ENCODE results near the gene LCE1D. TPM values are rescaled to one million over a fixed set of nuclear protein-coding genes. Genes with fewer than 3 reads are reported as not detected.

The LCE1D gene
- total RNA-seq, 1 donor from 2014 or later: not detected

DNA sequence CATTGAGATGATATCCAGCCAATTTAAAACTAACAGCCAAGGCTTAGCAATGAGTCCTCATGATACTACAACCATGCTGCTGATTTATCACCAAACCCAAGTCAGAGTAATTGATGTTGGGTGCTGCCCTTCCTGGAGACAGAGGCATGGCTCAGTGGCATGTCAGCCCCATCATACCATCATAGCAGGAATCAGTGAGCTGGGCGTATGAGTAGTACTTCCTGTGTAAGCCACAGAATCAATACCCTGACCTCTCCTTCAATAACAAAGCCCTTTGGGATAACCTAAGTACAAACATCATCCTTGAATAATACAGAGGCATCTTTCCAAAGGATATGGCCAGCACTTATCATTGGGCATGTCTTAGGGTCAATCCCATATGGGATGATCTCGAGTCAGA, 13.4 kb upstream of the LCE1D start:
- no peaks in the 10 kb centered on the region for H3K27me3 Mint-ChIP-seq (ENCODE audit: unreplicated experiment)
- DNase-seq (ENCODE audit: extremely low spot score, unreplicated experiment): no peak

DNA sequence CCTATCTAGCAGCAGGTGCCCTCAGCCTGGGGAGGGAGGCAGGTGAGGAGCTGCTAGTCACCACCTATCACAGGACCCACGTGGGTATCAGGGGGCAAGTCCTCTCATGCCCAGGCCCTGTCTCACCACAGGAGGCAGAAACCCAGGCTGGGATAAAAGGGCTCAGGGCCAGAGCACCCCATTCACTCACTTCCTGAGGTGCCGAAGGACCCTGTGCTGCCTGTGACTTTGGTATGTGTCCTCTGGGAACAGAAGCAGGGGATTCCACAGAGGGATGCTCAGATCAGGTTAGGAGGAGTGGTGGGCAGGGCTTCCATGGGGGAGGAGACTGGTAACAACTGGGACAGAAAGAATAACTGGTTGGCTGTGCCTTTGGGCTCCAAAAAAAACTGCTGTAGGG, 10.4 kb upstream of the LCE1D start, which contains the start of gene LCE1E:
Gene LCE1E (plus strand): TSS at position 181 of the 400 bp plus-strand sequence. CDS start 1,043 bp downstream, outside the sequence.
- Mint-ChIP-seq H3K36me3 (ENCODE audit: unreplicated experiment) (no peaks in the 10 kb centered on the region), H3K4me3 (ENCODE audit: unreplicated experiment) (no peak within 1 kb of the TSS), H3K27ac (ENCODE audit: unreplicated experiment) (no peak within 1 kb of the TSS), H3K4me1 (ENCODE audit: unreplicated experiment) (no peaks in the 10 kb centered on the region), H3K9me3 (ENCODE audit: unreplicated experiment) (no peaks in the 10 kb centered on the region), H3K27me3 (ENCODE audit: unreplicated experiment) (no peaks in the 10 kb centered on the region)
- TF ChIP-seq, protein P1, sequence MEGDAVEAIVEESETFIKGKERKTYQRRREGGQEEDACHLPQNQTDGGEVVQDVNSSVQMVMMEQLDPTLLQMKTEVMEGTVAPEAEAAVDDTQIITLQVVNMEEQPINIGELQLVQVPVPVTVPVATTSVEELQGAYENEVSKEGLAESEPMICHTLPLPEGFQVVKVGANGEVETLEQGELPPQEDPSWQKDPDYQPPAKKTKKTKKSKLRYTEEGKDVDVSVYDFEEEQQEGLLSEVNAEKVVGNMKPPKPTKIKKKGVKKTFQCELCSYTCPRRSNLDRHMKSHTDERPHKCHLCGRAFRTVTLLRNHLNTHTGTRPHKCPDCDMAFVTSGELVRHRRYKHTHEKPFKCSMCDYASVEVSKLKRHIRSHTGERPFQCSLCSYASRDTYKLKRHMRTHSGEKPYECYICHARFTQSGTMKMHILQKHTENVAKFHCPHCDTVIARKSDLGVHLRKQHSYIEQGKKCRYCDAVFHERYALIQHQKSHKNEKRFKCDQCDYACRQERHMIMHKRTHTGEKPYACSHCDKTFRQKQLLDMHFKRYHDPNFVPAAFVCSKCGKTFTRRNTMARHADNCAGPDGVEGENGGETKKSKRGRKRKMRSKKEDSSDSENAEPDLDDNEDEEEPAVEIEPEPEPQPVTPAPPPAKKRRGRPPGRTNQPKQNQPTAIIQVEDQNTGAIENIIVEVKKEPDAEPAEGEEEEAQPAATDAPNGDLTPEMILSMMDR (IDR thresholded peaks at IDR 0.05): no peak
- DNase-seq (ENCODE audit: extremely low spot score, unreplicated experiment): no peak

More for the DNA sequence above, 13.4 kb upstream of the LCE1D start:
- H3K9me3 Mint-ChIP-seq (ENCODE audit: unreplicated experiment): no peaks in the 10 kb centered on the region
- no peaks in the 10 kb centered on the region for H3K4me1 Mint-ChIP-seq (ENCODE audit: unreplicated experiment)
- H3K27ac Mint-ChIP-seq (ENCODE audit: unreplicated experiment): no peak overlapping the region
- H3K4me3 Mint-ChIP-seq (ENCODE audit: unreplicated experiment): no peak overlapping the region
- no peaks in the 10 kb centered on the region for H3K36me3 Mint-ChIP-seq (ENCODE audit: unreplicated experiment)
- TF ChIP-seq, protein P1 (IDR thresholded peaks at IDR 0.05): no peak

DNA sequence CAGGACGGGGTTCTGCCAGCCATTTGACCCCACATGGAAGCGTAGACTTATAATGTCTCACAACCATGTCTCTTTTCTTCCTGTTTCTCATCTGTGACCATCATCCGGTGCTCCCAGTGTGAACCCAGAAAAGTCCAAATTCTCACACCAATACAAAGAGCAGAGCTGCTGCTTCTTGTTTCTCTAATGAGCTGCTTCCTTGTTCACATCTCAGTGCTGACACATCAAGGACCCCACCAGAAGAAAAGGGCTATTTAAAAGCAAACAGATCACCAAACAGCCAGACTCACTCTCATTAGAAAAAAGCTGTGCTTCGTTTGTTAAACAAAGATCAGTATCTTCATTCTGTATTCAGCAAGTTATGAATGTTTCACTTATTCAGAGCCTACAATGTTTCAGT, 835 bp upstream of the LCE1D start:
- DNase-seq (ENCODE audit: extremely low spot score, unreplicated experiment): no peak
- Mint-ChIP-seq H3K27ac (ENCODE audit: unreplicated experiment) (no peak overlapping the region), H3K9me3 (ENCODE audit: unreplicated experiment) (no peaks in the 10 kb centered on the region), H3K27me3 (ENCODE audit: unreplicated experiment) (no peaks in the 10 kb centered on the region), H3K36me3 (ENCODE audit: unreplicated experiment) (no peaks in the 10 kb centered on the region), H3K4me1 (ENCODE audit: unreplicated experiment) (no peaks in the 10 kb centered on the region), H3K4me3 (ENCODE audit: unreplicated experiment) (no peak overlapping the region)
- TF ChIP-seq, protein P1 (IDR thresholded peaks at IDR 0.05): no peak

DNA sequence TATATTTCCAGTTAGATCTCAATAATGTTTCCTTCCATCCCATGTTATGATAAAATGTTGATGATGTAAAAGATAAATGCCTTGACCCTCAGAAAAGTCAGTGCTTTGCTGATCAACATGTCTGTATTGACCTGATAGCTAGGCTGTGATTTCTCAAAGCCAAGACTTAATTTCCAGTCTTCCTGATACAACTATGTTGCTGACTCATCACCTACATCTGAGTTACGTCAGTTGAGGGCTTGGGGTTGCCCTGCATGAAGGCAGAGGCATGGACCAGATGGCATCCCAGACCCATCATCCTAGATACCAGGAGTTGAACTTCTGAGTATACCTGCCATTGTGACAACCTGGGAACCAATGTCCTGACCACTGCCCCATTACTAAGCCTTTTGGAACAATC, 4.8 kb downstream of the LCE1D start:
- H3K9me3 Mint-ChIP-seq (ENCODE audit: unreplicated experiment): peaks cover 5% of the 10 kb centered on the region
- H3K4me1 Mint-ChIP-seq (ENCODE audit: unreplicated experiment): no peaks in the 10 kb centered on the region
- H3K4me3 Mint-ChIP-seq (ENCODE audit: unreplicated experiment): no peak overlapping the region
- H3K27me3 Mint-ChIP-seq (ENCODE audit: unreplicated experiment): no peaks in the 10 kb centered on the region
- no peak overlapping the region for H3K27ac Mint-ChIP-seq (ENCODE audit: unreplicated experiment)
- no peak for DNase-seq (ENCODE audit: extremely low spot score, unreplicated experiment)
- no peaks in the 10 kb centered on the region for H3K36me3 Mint-ChIP-seq (ENCODE audit: unreplicated experiment)
- TF ChIP-seq, protein P1 (IDR thresholded peaks at IDR 0.05): no peak

DNA sequence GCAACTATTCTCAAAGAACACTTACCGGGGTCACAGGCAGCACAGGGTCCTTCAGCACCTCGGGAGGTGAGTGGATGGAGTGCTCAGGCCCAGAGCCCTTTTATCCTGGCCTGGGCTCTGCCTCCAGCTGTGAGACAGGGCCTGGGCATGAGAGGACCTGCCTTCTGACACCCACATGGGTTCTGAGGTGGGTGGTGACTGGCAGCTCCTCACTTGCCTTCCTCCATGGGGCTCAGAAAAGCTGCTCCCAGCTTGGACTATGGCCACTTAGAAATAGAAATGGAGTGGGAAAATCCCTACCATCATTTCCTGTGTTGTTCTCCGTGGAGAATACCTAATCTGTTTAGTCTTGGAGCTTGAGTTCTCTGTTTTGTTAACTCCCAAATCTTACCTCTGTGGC, 10.1 kb downstream of the LCE1D start, which contains the start of gene LCE1C:
Gene LCE1C (minus strand): TSS at position 76 of the 400 bp plus-strand sequence. CDS start 1,173 bp downstream, outside the sequence.
- no peaks in the 10 kb centered on the region for H3K4me1 Mint-ChIP-seq (ENCODE audit: unreplicated experiment)
- H3K4me3 Mint-ChIP-seq (ENCODE audit: unreplicated experiment): no peak within 1 kb of the TSS
- DNase-seq (ENCODE audit: extremely low spot score, unreplicated experiment): no peak
- no peaks in the 10 kb centered on the region for H3K27me3 Mint-ChIP-seq (ENCODE audit: unreplicated experiment)
- no peak within 1 kb of the TSS for H3K27ac Mint-ChIP-seq (ENCODE audit: unreplicated experiment)
- no peaks in the 10 kb centered on the region for H3K36me3 Mint-ChIP-seq (ENCODE audit: unreplicated experiment)
- H3K9me3 Mint-ChIP-seq (ENCODE audit: unreplicated experiment): no peaks in the 10 kb centered on the region
- TF ChIP-seq, protein P1 (IDR thresholded peaks at IDR 0.05): no peak
